MM.1S (cell line): Measurements from ENCODE around the gene LRRTM1.

Experiments used
- DNase-seq: peaks from one replicate; pipeline ENCODE4 v3.0.0-alpha.2; 2015
- H2AFZ ChIP-seq: fragments of 300-600 bp; sonication (generic); 2 replicates; pipeline ENCODE4 v1.6.0; 2016; ENCODE audit warnings: antibody characterized with exemption, low read length
- H3F3A ChIP-seq: fragments of 300-600 bp; sonication (generic); 2 replicates; pipeline ENCODE4 v1.6.1; 2016; ENCODE audit warnings: mild to moderate bottlenecking, antibody characterized with exemption, low read length, moderate library complexity, mixed read lengths; ENCODE audit not compliant: insufficient read depth
- H3K27ac ChIP-seq: fragments of 300-600 bp; sonication (generic); 2 replicates; pipeline ENCODE4 v1.5.1; 2016; ENCODE audit warnings: mild to moderate bottlenecking, low read length
- H3K27me3 ChIP-seq: fragments of 300-600 bp; sonication (generic); replicated peaks from 2 replicates; pipeline ENCODE4 v1.6.0; 2016; ENCODE audit warnings: low read length; ENCODE audit not compliant: insufficient read depth
- H3K36me3 ChIP-seq: fragments of 300-600 bp; sonication (generic); replicated peaks from 2 replicates; pipeline ENCODE4 v1.6.1; 2016; ENCODE audit warnings: mild to moderate bottlenecking, low read length, mixed read lengths; ENCODE audit not compliant: insufficient read depth
- H3K4me1 ChIP-seq: fragments of 300-600 bp; sonication (generic); 2 replicates; pipeline ENCODE4 v1.6.1; 2016; ENCODE audit warnings: low read length, mixed read lengths
- H3K4me2 ChIP-seq: fragments of 300-600 bp; sonication (generic); 2 replicates; pipeline ENCODE4 v1.6.0; 2016; ENCODE audit warnings: low read depth, low read length
- H3K4me3 ChIP-seq: fragments of 300-600 bp; sonication (generic); 2 replicates; pipeline ENCODE4 v1.5.1; 2016; ENCODE audit warnings: low read length, mixed read lengths
- H3K79me2 ChIP-seq: fragments of 300-600 bp; sonication (generic); 2 replicates; pipeline ENCODE4 v1.6.1; 2016; ENCODE audit warnings: mixed run types, low read length, mixed read lengths
- H3K9ac ChIP-seq: fragments of 300-600 bp; sonication (generic); 2 replicates; pipeline ENCODE4 v1.6.1; 2016; ENCODE audit warnings: low read length, mixed read lengths
- H3K9me2 ChIP-seq: fragments of 300-600 bp; sonication (generic); replicated peaks from 2 replicates; pipeline ENCODE4 v1.6.1; 2016; ENCODE audit warnings: mild to moderate bottlenecking, low read length, mixed read lengths; ENCODE audit not compliant: insufficient read depth
- H3K9me3 ChIP-seq: fragments of 300-600 bp; sonication (generic); replicated peaks from 2 replicates; pipeline ENCODE4 v1.6.1; 2016; ENCODE audit warnings: mild to moderate bottlenecking, low read length, mixed read lengths; ENCODE audit not compliant: insufficient read depth
- H4K20me1 ChIP-seq: fragments of 300-600 bp; sonication (generic); 2 replicates; pipeline ENCODE4 v1.6.1; 2016; ENCODE audit warnings: mild to moderate bottlenecking, low read length, moderate library complexity, mixed read lengths; ENCODE audit not compliant: insufficient read depth
- EZH2 ChIP-seq: fragments of 300-600 bp; sonication (generic); optimal IDR thresholded peaks from 2 replicates; pipeline ENCODE3; 2017; ENCODE audit warnings: low read depth, mild to moderate bottlenecking, antibody characterized with exemption, low read length, mixed read lengths
- EZH2phosphoT487 ChIP-seq: fragments of 300-600 bp; sonication (generic); IDR thresholded peaks from 2 replicates; pipeline ENCODE4 v1.6.1; 2018; ENCODE audit warnings: antibody characterized with exemption, low read length
- TF ChIP-seq, protein P1 (sequence below): fragments of 300-600 bp; sonication (generic); IDR thresholded peaks from 2 replicates; pipeline ENCODE4 v1.5.1; 2016; ENCODE audit warnings: antibody characterized with exemption, low read length, mixed read lengths

Gene LRRTM1

DNA sequence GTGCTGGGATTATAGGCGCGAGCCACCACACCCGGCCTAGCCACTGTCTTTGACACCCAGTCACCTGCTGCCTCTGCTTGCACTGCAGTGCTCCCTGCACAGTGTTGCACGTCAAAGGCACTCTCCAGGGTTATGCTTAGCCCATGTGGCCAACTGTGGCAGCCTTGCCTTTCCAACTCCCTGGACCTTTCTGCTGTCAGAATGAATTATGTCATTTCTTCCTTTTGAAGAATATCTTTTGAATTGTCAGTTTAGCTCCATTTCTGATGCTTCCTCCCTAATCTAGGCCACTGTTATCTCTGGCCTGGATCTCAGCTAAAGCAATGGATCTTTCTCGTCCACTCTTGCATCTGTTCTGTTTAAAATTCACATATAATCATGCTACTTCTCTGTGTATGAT is 29.3 kb upstream of the LRRTM1 start:
- Histone ChIP-seq H4K20me1 (no peaks in the 10 kb centered on the region), H3K27me3 (no peaks in the 10 kb centered on the region), H3K9ac (no peak overlapping the region), H3K4me3 (no peak overlapping the region), H3K79me2 (no peaks in the 10 kb centered on the region), H3K27ac (no peak overlapping the region), H3K9me2 (no peaks in the 10 kb centered on the region), H3K4me2 (no peak overlapping the region), H3F3A (no peaks in the 10 kb centered on the region), H3K9me3 (no peaks in the 10 kb centered on the region), H3K36me3 (no peaks in the 10 kb centered on the region), H2AFZ (no peak overlapping the region), H3K4me1 (no peaks in the 10 kb centered on the region)
- DNase-seq = no peak
- no peak for TF ChIP-seq EZH2phosphoT487
- no peak for TF ChIP-seq EZH2
- TF ChIP-seq, protein P1, sequence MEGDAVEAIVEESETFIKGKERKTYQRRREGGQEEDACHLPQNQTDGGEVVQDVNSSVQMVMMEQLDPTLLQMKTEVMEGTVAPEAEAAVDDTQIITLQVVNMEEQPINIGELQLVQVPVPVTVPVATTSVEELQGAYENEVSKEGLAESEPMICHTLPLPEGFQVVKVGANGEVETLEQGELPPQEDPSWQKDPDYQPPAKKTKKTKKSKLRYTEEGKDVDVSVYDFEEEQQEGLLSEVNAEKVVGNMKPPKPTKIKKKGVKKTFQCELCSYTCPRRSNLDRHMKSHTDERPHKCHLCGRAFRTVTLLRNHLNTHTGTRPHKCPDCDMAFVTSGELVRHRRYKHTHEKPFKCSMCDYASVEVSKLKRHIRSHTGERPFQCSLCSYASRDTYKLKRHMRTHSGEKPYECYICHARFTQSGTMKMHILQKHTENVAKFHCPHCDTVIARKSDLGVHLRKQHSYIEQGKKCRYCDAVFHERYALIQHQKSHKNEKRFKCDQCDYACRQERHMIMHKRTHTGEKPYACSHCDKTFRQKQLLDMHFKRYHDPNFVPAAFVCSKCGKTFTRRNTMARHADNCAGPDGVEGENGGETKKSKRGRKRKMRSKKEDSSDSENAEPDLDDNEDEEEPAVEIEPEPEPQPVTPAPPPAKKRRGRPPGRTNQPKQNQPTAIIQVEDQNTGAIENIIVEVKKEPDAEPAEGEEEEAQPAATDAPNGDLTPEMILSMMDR = no peak

DNA sequence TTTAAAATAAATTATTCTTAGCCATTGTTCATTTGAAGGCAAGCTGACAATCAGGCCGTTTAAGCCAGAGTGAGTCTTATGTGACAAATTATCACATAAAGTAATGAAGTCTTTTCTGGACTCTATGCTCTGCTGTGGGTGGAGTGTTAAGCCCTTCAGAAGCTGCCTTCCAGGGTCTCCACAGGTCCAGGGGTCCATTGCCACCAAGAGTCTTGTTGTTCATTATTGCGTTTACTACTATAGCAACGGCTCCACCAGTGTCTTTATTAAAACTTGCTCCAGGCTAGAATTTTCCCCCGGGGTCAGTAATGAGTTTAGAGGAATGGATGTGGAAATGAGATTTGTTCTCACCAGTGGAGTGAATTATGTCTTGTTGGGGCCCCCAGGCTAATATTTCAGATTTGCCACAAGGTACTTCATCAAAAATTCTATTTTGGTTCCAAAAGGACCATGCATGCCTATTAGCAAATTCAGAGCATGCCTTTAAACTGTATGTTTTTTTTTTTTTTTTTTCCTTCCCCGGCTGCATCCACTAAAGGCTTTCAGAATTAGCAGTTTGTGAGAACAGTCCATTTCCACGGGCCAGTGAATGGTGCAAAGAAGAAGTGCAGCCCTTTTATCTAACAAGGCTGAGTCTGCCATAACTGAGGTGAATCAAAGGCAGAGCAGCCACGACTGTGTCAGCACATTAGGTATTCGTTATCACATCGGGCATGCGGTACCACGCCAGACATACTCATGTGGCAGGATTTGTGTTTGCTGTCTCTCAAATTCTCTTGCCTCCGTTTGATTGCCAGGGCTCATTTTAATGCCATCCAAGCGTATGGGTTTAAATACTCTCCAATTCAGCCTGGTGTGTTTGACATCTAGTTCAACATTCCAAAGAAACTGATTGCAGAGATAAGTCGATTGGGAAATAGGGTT is 26.2 kb upstream of the LRRTM1 start:
- Histone ChIP-seq H3K4me2 (no peak overlapping the region), H3K79me2 (no peaks in the 10 kb centered on the region), H3K9me2 (no peaks in the 10 kb centered on the region), H3K9ac (no peak overlapping the region), H3K27me3 (no peaks in the 10 kb centered on the region), H3K4me3 (no peak overlapping the region), H3K36me3 (no peaks in the 10 kb centered on the region), H3K9me3 (no peaks in the 10 kb centered on the region), H3K4me1 (no peaks in the 10 kb centered on the region), H2AFZ (no peak overlapping the region), H3K27ac (no peak overlapping the region), H3F3A (no peaks in the 10 kb centered on the region), H4K20me1 (no peaks in the 10 kb centered on the region)
- TF ChIP-seq, protein P1 = no peak
- no peak for TF ChIP-seq EZH2
- TF ChIP-seq EZH2phosphoT487 = no peak
- no peak for DNase-seq

DNA sequence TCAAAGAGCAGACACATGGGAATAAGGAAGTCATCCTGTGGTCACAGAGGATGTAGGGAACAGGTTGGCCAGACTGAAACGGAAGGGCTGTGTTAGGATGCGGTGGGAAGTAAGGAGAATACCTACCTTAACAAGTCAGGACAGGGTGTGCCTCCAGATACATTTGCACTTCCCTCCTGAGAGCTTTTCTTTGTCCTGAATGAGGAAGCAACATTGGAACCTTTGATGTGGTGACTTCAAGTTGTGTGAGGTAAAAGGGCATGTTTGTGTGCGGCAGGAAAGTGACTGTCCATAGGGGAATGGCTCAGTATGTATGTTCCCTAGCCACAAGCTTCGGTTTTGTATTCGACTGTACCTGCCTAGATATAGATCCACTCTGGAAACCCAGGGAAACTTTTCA is 24.9 kb upstream of the LRRTM1 start:
- H3K4me1 ChIP-seq = no peaks in the 10 kb centered on the region
- DNase-seq = no peak
- no peaks in the 10 kb centered on the region for H3K27me3 ChIP-seq
- no peaks in the 10 kb centered on the region for H3K36me3 ChIP-seq
- H3K9me2 ChIP-seq = no peaks in the 10 kb centered on the region
- no peaks in the 10 kb centered on the region for H3K9me3 ChIP-seq
- H2AFZ ChIP-seq = no peak overlapping the region
- H3K4me2 ChIP-seq = no peak overlapping the region
- H3K27ac ChIP-seq = no peak overlapping the region
- H3K79me2 ChIP-seq = no peaks in the 10 kb centered on the region
- no peaks in the 10 kb centered on the region for H3F3A ChIP-seq
- H4K20me1 ChIP-seq = no peaks in the 10 kb centered on the region
- H3K9ac ChIP-seq = no peak overlapping the region
- no peak overlapping the region for H3K4me3 ChIP-seq
- no peak for TF ChIP-seq EZH2phosphoT487
- no peak for TF ChIP-seq EZH2
- TF ChIP-seq, protein P1 = no peak
